NCI-H748 (cell line): ENCODE measurements around the gene CEACAM4.
"Not testable (repeated sequence)": the region's sequence is repeated elsewhere in the genome, so short reads cannot be mapped to it uniquely, and the experiment has no call there.

Experiments used
- DNase-seq: peaks from one replicate; lab custom pipeline; 2025; ENCODE audit not compliant: unreplicated experiment; lab: John Stamatoyannopoulos, UW

The CEACAM4 gene

DNA sequence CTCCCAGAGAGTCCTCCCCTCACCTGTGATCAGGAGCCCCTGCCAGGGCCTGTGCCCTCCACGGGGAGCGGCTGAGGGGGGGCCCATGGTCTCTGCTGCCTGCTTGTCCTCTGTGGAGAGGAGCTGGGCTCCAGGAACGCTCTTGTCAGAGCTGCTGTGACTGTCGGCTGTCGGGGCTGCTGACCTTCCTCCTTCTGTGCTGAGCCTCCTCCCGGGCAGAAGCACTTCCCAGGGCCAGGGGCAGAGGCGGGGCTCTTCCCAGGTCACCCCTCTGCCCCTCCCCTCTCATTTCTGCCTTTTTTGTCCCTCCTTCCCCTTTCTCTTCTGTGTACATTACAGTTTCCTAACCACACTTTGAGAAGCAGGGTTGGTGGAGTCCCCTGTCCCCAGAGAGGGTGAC is at the start of gene CEACAM4:
TSS of gene CEACAM4 (minus strand) at position 198 of the 400 bp plus-strand sequence. CDS start at position 87, 111 bp downstream.
- DNase-seq = no peak

DNA sequence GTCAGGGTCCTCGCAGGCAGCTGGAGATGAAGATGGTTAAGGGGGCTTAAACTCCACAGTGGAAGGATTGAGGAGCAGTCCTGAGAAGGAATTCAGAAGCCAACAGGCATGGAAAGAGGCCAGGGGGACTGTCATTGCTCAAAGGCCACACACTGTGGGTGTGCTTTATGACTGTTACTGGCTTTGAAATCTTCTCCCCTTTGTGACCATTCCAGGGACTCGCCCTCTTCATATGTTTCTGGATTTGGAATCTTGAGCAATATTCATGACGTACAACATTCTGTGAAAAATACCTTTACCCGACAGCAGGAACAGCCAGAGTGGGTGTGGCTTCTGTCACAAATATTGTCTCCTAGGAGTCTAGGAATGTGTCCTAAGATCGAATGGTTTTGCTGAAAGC is 44.6 kb upstream of the CEACAM4 start:
- no peak for DNase-seq

DNA sequence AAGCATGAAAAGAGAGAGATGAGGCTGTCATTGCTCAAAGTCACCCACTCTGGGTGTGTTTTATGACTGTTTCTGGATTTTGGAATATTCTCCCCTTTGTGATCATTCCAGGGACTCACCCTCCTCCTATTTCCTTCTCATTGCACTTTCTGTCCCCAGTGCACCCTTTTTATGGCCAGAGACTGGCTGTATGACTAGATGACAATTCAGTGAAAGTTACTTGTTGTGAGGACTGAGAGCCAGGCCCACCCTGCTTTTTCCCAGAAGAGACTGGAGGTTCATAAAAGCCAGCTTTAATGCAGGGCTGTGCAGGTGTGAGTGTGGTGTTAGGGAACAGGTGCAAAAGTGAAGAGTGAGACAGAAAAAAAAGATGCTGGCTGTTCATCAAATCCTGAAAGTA is 43.9 kb upstream of the CEACAM4 start:
- DNase-seq = no peak

DNA sequence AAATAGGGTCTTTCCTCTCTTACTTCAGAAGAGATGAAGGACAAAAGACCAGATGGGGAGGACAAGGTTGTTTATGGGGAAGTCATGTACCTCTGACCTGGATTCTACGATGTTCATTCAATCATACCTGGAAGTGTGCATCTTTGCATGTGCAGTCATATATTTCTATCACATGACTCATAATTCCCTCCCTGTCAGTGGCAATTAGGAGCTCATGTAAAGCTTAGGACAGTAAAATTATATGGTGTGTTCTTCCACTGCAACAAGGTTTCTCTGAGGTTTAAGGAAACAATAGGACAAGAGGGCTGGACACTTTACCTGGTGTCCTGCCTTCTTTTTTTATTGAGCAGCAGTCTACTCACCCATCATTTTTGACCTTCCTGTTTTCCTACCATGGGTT is 41.4 kb upstream of the CEACAM4 start:
- DNase-seq = no peak

DNA sequence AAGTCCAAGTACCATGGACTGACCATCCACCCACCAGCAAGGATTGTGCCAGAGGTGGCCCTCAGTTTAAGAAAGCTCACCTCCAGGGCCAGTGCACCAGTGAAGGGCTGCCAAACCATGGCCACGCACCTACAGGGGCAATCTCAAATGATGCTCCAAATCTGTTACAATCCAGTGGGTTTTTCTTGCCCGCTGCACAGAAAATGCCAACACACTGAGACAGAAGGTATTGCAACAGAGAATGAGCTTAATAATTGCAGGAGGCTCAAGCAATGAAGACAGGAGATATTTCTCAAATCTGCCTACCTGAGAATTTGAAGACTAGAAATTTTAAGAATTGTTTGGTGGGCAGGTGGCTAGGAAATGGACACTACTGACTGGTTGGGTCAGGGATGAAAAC is 39.2 kb upstream of the CEACAM4 start:
- no peak for DNase-seq

DNA sequence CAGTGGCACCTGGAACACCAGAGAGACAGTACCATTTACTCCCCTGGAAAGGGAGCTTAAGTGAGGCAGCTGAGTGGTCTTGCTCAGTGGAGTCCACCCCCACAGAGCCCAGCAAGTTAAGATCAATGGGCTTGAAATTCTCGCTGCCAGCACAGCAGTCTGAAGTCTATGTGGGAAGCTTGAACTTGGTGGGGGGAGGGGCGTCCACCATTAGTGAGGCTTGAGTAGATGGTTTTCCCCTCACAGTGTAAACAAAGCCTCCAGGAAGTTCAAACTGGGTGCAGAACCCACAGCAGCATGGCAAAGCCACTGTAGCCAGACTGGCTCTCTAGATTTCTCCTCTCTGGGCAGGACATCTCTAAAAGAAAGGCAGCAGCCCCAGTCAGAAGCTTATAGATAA is 30.3 kb upstream of the CEACAM4 start:
- peak; percentile 28 for DNase-seq

DNA sequence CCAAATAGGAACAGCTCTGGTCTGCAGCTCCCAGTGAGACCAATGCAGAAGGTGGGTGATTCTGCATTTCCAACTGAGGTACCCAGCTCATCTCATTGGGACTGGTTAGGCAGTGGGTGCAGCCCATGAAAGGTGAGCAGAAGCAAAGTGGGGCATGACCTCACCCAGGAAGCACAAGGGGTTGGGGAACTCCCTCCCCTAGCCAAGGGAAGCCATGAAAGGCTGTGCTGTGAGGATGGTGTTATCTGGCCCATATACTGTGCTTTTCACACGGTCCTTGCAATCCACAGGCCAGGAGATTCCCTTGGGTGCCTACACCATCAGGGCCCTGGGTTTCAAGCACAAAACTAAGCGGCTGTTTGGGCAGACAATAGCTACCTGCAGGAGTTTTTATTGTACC is 29.9 kb upstream of the CEACAM4 start:
- DNase-seq = not testable (repeated sequence)

DNA sequence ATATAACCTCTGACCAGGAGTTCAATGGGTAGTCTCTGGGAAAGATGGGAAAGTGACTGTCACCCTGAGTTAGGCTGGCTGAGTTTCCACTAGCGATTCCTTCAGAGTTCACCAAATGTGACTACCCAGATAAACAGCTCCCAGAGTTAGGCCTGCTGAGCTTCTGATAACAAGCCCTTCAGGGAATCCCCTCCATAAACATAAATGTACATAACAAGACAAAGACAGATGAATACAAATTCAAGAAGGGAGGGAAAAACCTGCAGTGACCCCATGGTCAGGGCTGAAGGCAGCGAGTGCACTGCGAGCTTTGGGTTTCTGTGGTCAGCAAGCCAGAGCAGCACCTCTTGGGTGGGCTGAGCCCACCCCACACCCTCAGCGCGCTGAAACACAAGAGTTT is 25.4 kb upstream of the CEACAM4 start:
- no peak for DNase-seq

DNA sequence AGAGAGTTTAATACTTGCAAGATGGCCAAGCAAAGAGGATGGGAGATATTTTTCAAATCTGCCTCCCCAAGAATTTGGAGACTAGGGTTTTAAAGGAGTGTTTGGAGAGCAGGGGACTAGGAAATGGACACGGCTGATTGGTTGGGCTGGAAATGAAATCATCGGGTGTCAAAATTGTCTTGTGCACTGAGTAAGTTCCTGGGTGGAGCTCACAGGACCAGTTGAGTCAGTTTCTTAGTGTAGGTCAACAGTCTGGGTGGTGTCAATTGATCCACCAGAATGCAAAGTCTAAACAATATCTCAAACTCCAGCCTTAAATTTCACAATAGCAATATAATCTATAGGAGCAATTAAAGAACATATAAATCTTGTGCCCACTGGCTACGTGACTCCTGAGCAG is 23.0 kb upstream of the CEACAM4 start:
- peak; percentile 20 for DNase-seq

DNA sequence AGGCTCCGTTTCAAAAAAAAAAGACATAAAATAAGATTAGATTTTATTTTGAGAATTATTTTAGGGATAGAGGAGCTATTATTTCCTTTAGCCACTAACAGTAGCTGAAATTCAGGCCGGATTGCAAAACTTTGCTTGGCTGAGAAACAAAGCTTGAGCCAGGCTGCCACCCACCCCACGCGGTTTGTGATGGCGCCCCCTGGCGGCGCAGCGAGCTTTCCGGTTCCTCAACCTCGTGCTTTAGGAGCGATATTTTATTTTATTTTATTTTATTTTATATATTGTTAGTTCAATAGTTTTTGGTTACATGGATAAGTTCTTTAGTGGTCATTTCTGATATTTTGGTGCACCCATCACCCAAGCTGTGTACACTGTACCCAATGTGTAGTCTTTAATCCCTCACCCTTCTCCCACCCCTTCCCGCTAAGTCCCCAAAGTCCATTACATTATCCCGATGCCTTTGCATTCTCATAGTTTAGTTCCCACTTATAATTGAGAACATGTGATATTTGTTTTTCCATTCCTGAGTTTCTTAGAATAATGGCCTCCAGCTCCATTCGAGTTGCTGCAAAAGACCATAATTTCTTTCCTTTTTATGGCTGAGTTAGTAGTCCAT is 19.8 kb upstream of the CEACAM4 start:
- DNase-seq = no peak

DNA sequence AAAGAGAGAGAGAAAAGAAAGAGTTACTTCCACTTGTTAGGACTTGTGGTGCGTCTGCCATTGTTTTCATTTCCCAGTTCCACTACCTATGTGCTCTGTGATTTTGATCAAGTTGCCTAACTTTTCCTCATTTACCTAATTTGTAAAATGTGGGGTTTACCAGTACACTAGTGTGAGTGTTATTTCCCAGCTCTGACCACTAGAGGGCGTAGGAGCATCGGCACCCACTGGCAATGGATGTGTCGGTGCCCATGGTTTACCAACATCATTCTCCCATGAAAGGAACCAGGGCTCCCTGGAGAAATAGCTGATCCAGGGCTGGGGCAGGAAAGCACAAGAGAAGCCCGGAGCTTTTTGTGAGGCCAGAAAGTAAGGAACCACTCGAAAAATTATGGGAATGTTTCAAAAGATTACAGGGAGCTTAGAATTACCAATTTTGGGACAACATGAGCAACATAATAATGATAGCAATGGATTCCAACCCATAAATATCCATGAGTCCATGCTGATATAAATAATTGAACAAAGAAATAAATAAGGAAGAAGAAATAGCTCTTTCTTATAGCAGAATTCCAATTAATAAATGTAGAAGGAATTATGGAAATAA is 15.1 kb upstream of the CEACAM4 start:
- peak; percentile 77 for DNase-seq

DNA sequence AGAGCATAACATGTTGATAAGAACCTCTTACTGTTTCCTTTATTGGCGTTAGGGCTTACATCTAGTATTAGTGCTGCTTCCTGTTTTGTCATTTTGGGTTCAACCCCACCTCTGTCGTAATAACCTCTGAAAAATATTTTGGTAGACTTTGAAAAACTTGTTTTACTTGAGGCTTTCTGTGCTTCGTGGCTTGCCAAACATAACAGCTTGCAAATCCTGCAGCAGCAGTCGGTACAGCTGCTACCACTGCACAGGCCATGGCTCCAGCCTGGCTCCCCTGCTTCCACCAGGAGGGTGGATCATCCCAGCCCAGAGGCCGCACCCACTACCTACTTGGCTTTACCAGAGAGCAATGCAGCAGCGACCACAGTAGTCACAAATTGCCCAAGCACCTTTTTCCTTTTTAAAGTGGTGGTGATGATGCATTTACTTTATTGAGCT is 11.8 kb upstream of the CEACAM4 start:
- no peak for DNase-seq

DNA sequence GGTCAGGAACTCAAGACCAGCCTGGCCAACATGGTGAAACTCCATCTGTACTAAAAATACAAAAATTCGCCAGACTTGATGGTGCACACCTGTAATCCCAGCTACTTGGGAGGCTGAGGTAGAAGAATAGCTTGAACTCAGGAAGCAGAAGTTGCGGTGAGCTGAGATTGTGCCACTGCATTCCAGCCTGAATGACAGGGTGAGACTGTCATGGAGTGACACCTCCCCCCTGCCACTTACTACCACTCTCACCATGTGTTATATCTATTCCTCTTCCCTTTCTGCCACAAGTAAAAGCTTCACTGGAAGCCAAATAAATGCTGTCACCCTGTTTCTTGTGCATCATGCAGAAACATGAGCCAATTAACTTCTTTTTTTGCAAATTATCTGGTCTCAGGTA is 10.6 kb upstream of the CEACAM4 start:
- DNase-seq = no peak

DNA sequence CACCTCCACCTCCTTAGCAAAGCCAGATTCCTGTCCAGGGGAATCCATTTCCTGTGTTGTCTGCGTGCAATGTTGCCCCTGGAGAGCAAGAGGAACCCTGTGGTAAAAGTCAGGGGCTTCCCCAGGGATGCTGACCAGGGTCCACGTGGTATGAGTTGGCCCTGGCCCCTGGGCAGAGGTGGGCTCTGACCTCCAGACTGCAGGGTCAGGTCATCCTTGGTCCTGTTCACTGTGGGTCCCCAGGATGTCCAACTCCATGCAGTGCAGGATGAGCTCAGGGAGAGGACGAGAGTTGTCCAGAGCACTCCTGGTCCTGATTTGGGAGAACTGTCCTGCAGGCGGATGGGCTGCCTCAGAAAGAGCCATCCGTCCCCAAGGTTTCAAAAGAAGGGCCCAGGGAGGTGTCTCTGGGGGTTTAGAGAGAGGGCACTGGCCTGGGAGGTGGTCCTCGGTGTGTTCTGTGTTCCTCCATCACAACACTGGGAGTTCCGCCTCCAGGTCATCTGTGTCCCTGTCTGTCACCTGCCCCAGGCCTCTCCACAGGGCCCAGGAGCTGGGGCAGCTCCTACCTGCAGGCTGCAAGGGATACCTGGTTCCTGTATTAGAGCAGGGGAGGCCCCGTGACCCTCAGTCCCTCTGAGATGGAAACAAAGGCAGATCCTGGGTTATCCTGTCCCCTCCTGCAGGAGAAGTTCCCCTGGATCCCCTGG is 1.2 kb upstream of the CEACAM4 start:
- no peak for DNase-seq

DNA sequence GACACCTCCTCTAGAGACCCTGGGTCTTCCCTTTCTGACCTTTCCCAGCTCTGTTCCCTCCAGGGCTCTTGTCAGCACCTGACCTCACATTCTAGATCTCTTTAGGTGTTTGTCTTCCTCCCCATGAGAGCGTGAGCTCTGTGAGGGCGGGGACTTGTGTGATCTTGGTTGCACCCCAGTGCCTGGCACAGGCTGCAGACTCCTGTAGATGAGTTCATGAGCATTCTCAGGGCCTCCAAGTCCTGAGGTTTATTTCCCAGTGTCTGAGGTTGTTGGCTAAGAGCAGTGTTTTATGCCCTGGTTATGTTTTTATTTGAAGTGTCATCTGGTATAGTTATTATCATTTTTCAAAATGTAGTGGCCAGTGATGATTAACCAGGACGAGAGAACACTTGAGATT is 596 bp downstream of the CEACAM4 start:
- DNase-seq = no peak

DNA sequence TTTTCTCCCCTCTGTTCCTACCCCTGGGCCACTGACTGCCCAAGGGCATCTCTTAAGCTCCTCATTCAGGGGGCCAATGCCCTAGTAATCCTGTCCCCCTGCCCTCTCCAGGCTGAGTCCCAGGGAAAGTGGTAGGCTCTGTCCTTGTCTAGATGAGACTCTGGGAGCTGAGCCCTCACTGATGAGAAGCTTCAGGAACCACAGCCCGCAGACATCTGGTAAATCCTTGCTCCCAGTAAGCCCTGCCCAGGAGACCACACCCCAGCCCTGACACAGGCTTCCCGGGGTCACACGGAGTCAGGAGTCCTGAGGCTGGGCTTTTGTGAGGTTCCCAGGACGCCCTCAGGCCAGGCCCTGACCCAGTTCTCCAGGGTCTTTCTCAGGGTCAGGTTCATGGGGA is 1.9 kb downstream of the CEACAM4 start:
- no peak for DNase-seq

DNA sequence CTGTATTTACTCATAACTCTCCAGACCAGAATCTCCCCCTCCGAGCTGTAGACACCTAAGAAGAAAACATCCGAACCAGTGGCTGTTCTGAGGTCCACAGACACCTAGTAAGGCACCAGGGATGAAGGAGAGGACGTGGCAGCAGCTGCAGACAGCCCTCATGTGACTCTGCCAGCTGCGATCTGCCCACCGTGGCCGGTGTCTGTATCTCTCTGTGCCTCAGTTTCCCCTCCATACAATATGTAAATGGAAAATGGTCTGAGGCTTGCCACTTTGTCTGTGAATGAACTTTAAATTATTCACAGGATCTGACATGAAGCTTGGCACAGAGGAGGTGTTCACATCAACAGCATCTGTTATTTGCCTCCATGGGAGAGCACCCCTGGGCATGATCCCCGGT is 2.4 kb downstream of the CEACAM4 start:
- DNase-seq = no peak

DNA sequence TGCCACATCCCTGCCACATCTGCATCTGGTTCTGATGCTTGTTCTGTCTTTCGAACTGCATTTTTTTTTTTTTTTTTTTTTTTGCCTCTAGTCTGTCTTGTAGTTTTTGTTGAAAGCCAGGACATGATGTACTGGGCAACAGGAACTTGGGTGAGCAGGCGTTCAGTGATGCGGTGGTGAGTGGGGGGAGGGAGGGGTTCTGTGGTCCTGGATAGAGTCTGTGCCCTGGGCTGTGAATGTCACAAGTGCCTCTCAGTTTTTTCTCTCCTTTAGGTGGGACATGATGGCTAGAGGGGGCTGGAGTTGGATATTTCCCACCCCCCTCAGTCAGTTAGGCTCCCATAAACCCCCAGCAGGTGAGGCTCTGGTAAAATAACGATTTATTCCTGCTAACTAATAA is 3.5 kb downstream of the CEACAM4 start:
- DNase-seq = no peak

DNA sequence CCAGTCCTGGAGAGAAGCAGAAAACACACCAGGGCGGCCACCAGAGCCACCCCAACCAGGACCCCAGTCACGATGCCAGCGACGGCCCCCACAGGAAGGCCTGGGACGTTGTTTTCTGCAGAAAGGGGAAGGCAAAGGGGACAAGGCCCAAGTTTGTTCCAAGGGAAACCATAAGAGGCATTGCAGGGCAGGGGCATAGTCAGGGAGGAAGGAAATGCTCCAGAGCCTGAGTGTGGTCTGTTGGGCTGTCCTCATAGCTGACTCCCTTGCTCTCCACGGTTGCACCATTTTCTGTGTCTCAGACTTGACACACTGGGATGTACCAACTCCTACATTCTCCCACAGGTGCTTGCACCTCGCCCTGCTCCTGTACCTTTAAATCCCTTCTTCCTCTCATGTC is 5.2 kb downstream of the CEACAM4 start:
- no peak for DNase-seq

DNA sequence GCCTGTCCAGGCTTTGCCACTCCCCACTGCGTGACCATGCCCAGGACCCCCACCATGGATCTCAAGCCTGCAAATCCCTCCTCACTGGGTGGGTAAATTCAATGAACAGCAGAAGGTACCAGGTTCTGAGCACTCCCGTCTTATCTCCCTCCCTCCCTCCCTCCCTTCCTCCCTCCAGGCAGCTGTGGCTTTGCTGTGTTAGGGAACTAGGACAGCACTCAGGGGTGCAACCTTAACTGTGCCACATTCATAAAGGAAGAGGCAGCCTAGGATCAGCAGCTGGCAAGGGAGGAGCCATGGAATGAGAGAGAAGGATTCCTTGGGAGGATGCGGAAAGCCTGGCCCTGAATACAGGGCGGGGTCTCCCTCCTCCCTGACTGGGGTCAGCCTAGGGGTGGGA is 5.6 kb downstream of the CEACAM4 start:
- no peak for DNase-seq

DNA sequence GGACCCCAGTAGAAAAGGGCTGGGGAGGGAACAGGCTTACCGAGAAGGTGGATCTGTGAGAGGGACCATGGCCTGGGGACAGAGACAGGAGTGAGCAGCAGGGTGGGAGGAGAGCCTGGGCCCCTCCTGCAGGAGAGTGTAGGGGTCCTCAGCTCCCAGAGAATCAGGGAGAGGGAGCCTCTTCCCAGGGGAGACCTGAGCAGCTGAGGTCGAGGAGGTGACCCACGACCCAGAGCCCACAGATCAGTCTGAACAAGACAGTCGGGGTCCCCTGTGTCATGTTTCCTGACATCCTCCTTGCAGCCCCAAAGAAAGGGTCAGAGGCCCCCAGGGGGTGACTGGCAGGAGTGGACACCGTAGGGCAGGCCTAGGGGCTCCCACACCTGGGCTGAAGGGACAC is 6.7 kb downstream of the CEACAM4 start:
- no peak for DNase-seq

DNA sequence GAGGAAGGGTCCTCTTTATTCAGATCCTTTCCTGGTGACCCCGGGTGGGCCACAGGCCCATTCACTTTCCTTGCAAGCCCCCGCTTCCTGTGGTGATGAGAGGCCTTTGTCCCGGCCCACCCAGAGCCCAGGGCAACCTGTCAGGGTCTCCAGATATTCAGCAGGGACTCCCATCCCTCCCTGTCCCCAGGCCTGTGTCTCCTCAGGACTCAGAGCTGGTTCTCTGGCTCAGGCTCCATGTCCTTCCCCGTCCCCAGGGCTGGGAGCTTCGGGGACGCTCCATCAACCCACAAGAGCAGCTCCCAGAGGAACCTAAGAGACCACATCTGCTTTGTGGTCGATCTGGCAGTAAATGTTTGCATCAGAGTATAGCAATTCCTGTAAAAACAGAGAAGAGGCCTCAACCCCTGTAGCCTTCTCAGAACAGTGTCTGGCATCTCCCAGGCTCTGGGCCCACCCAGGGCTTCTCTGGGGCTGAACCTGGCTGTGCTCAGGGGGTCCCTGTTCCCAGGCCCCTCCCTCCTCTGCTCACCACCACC is 7.8 kb downstream of the CEACAM4 start:
- DNase-seq = no peak
